ENCODE measurements around the gene TADA2A.

The TADA2A gene

GRCh38 chr17:37389160-37389559 is 17.5 kb upstream of the TADA2A start:
- Histone ChIP-seq H3K27ac (ENCODE audit: low read depth, low read length) (no peak overlapping the region), H3K4me1 (ENCODE audit: control insufficient read depth, low read length) (peaks cover 3% of the 10 kb centered on the region; the same call in 1 of the 2 replicates), H3K27me3 (ENCODE audit: control insufficient read depth, low read length) (no peaks in the 10 kb centered on the region), H3K9me2 (replicated peaks; ENCODE audit: control insufficient read depth, low read length) (no peaks in the 10 kb centered on the region), H4K20me1 (ENCODE audit: control insufficient read depth, insufficient read depth, low read depth, low read length) (no peaks in the 10 kb centered on the region; the same call in 1 of the 2 replicates), H3F3A (ENCODE audit: control insufficient read depth, insufficient read depth) (no peaks in the 10 kb centered on the region), H3K36me3 (ENCODE audit: control insufficient read depth, low read length) (no peaks in the 10 kb centered on the region), H3K4me2 (ENCODE audit: low read length) (no peak overlapping the region), H3K79me2 (ENCODE audit: control insufficient read depth, low read length) (no peaks in the 10 kb centered on the region), H3K9me3 (ENCODE audit: control insufficient read depth, insufficient read depth, low read length) (no peaks in the 10 kb centered on the region), H3K4me3 (ENCODE audit: low read length) (no peak overlapping the region)
- TF ChIP-seq EZH2phosphoT487 (IDR thresholded peaks at IDR 0.05; ENCODE audit: borderline replicate concordance, low read length) = no peak
- TF ChIP-seq, protein P1, sequence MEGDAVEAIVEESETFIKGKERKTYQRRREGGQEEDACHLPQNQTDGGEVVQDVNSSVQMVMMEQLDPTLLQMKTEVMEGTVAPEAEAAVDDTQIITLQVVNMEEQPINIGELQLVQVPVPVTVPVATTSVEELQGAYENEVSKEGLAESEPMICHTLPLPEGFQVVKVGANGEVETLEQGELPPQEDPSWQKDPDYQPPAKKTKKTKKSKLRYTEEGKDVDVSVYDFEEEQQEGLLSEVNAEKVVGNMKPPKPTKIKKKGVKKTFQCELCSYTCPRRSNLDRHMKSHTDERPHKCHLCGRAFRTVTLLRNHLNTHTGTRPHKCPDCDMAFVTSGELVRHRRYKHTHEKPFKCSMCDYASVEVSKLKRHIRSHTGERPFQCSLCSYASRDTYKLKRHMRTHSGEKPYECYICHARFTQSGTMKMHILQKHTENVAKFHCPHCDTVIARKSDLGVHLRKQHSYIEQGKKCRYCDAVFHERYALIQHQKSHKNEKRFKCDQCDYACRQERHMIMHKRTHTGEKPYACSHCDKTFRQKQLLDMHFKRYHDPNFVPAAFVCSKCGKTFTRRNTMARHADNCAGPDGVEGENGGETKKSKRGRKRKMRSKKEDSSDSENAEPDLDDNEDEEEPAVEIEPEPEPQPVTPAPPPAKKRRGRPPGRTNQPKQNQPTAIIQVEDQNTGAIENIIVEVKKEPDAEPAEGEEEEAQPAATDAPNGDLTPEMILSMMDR (IDR thresholded peaks at IDR 0.05; ENCODE audit: low read depth, low read length, poor library complexity, severe bottlenecking) = no peak

DNA sequence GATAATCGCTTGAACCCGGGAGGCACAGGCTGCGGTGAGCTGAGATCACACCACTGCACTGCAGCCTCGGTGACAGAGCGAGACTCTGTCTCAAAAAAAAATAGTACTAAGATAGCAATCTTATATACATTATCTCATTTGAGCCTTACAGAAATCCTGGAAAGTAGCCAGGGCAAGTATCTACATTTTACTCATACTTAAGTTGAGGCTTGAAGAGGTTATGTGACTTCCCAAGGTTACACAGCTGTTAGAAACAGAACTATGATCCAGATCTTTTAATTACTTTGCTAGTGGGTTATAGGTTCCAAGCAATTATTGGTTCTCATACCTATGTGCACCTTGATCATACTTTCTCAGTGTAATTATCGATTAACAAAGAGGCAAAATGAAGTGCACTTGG is 15.5 kb upstream of the TADA2A start:
- Histone ChIP-seq H3F3A (ENCODE audit: control insufficient read depth, insufficient read depth) (no peaks in the 10 kb centered on the region), H4K20me1 (ENCODE audit: control insufficient read depth, insufficient read depth, low read depth, low read length) (no peaks in the 10 kb centered on the region; the same call in 1 of the 2 replicates), H3K27ac (ENCODE audit: low read depth, low read length) (no peak overlapping the region), H3K36me3 (ENCODE audit: control insufficient read depth, low read length) (no peaks in the 10 kb centered on the region), H3K9me3 (ENCODE audit: control insufficient read depth, insufficient read depth, low read length) (no peaks in the 10 kb centered on the region), H3K4me1 (ENCODE audit: control insufficient read depth, low read length) (peaks cover 3% of the 10 kb centered on the region; the same call in 1 of the 2 replicates), H3K4me3 (ENCODE audit: low read length) (no peak overlapping the region), H3K27me3 (ENCODE audit: control insufficient read depth, low read length) (no peaks in the 10 kb centered on the region), H3K79me2 (ENCODE audit: control insufficient read depth, low read length) (no peaks in the 10 kb centered on the region), H3K4me2 (ENCODE audit: low read length) (no peak overlapping the region), H3K9me2 (replicated peaks; ENCODE audit: control insufficient read depth, low read length) (no peaks in the 10 kb centered on the region)
- TF ChIP-seq EZH2phosphoT487 (IDR thresholded peaks at IDR 0.05; ENCODE audit: borderline replicate concordance, low read length) = no peak
- TF ChIP-seq, protein P1 (IDR thresholded peaks at IDR 0.05; ENCODE audit: low read depth, low read length, poor library complexity, severe bottlenecking) = no peak

DNA sequence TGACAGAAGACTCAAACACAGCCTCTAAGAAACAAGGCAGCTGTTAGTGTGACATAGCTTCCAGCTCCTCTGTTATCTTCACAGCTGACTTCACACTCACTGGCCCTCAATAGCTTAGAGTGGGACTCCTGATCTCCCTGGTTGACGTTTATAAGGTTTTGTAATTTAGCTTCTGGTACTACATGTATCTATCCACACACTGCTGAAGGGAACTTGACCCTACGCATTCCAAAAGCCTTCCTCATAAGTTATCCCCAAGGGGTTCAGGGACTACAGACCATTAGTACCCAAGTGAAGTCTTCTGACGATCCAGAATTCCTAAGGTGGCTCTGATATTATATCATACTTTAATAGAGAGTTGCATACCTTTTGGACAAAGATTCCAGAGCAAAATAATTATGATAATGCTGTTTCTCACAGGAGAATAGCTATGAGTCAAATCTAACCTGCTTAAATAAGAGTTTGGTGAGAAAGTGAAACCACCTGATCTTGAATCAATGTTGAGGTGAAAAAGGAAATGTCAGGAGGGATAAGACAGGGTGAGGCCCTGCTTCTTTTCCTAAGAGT is 14.6 kb upstream of the TADA2A start:
- no peak overlapping the region for H3K4me2 ChIP-seq (ENCODE audit: low read length)
- H3K4me1 ChIP-seq (ENCODE audit: control insufficient read depth, low read length) = peaks cover 3% of the 10 kb centered on the region; the same call in 1 of the 2 replicates
- no peaks in the 10 kb centered on the region for H3K9me2 ChIP-seq (replicated peaks; ENCODE audit: control insufficient read depth, low read length)
- TF ChIP-seq EZH2phosphoT487 (IDR thresholded peaks at IDR 0.05; ENCODE audit: borderline replicate concordance, low read length) = no peak
- TF ChIP-seq, protein P1 (IDR thresholded peaks at IDR 0.05; ENCODE audit: low read depth, low read length, poor library complexity, severe bottlenecking) = no peak
- H3K27ac ChIP-seq (ENCODE audit: low read depth, low read length) = no peak overlapping the region
- no peaks in the 10 kb centered on the region for H3K27me3 ChIP-seq (ENCODE audit: control insufficient read depth, low read length)
- H3K36me3 ChIP-seq (ENCODE audit: control insufficient read depth, low read length) = no peaks in the 10 kb centered on the region
- no peaks in the 10 kb centered on the region; the same call in 1 of the 2 replicates for H4K20me1 ChIP-seq (ENCODE audit: control insufficient read depth, insufficient read depth, low read depth, low read length)
- no peak overlapping the region for H3K4me3 ChIP-seq (ENCODE audit: low read length)
- H3K79me2 ChIP-seq (ENCODE audit: control insufficient read depth, low read length) = no peaks in the 10 kb centered on the region
- no peaks in the 10 kb centered on the region for H3F3A ChIP-seq (ENCODE audit: control insufficient read depth, insufficient read depth)
- H3K9me3 ChIP-seq (ENCODE audit: control insufficient read depth, insufficient read depth, low read length) = no peaks in the 10 kb centered on the region
